Activated naive CD8-positive, alpha-beta T cell treated with anti-CD3 and anti-CD28 coated beads, Interleukin-2, amount 10 ng/mL, durations not matched to agents 7 days and 5 days (primary cell): ENCODE results near the gene RPTOR. TPM values are rescaled to one million over a fixed set of nuclear protein-coding genes. Genes with fewer than 3 reads are reported as not detected.

Source experiments
- ATAC-seq: fragments of 150-1000 bp; cut with Tn5 transposase; one replicate; pipeline ENCODE4 v1.10.0; 2021; ENCODE audit warnings: low read depth, moderate library complexity
- POLR2A ChIA-PET: fragments of 350-600 bp; sonication (Branson Sonifier 250); formaldehyde crosslinking; loops from one replicate; lab custom pipeline; 2021; ENCODE audit warnings: antibody characterized with exemption; lab: Charles Lee
- DNase-seq: peaks from one replicate; pipeline ENCODE4 v3.0.0; 2021
- H3K27ac Mint-ChIP-seq: one replicate; pipeline ENCODE4 v1.8.0; 2022; ENCODE audit warnings: mild to moderate bottlenecking, mixed read lengths
- H3K27me3 Mint-ChIP-seq: one replicate; pipeline ENCODE4 v1.8.0; 2022; ENCODE audit warnings: mild to moderate bottlenecking, moderate library complexity, mixed read lengths
- H3K36me3 Mint-ChIP-seq: one replicate; pipeline ENCODE4 v1.8.0; 2021; ENCODE audit warnings: mild to moderate bottlenecking, mixed read lengths
- H3K4me1 Mint-ChIP-seq: one replicate; pipeline ENCODE4 v1.8.0; 2021; ENCODE audit warnings: mixed read lengths
- H3K4me3 Mint-ChIP-seq: one replicate; pipeline ENCODE4 v1.8.0; 2022; ENCODE audit warnings: mild to moderate bottlenecking, moderate library complexity, mixed read lengths
- H3K9me3 Mint-ChIP-seq: one replicate; pipeline ENCODE4 v1.8.0; 2021; ENCODE audit warnings: mixed read lengths
- total RNA-seq, 2 experiments: library from RNA; stranded (reverse); gene quantifications; one replicate each; pipeline ENCODE4 v1.2.3, GENCODE V29; 2021

RPTOR gene
- total RNA-seq, 2 experiments from 2014 or later: 43.2 to 43.8 TPM

- POLR2A ChIA-PET: interaction anchor here (0.9 to 3.2 kb wide), 7 partner anchors 14 to 55 kb away, joined by 3 to 31 read pairs (median 16); no protein-coding TSS in a partner anchor
- Mint-ChIP-seq H3K4me1 (peaks cover 31% of the 10 kb centered on the region), H3K27me3 (no peaks in the 10 kb centered on the region), H3K36me3 (peaks cover 15% of the 10 kb centered on the region), H3K9me3 (no peaks in the 10 kb centered on the region), H3K4me3 (peak overlapping the region; percentile 47), H3K27ac (peak overlapping the region; percentile 86)
- DNase-seq (peak; percentile 24), ATAC-seq (no peak)
Observed at GRCh38 chr17:80833952-80834892, 289.6 kb downstream of the RPTOR start.

GRCh38 chr17:80834893-80835275, 290.2 kb downstream of the RPTOR start:
- H3K27me3 Mint-ChIP-seq: no peaks in the 10 kb centered on the region
- no peaks in the 10 kb centered on the region for H3K9me3 Mint-ChIP-seq
- H3K4me3 Mint-ChIP-seq: no peak overlapping the region
- POLR2A ChIA-PET: interaction anchor here (0.9 to 3.2 kb wide), 2 partner anchors 13 to 30 kb away, joined by 3 to 31 read pairs; no protein-coding TSS in a partner anchor
- DNase-seq: no peak
- no peak for ATAC-seq
- H3K36me3 Mint-ChIP-seq: peaks cover 15% of the 10 kb centered on the region
- H3K4me1 Mint-ChIP-seq: peaks cover 28% of the 10 kb centered on the region
- peak overlapping the region; percentile 37 for H3K27ac Mint-ChIP-seq

- H3K4me1 Mint-ChIP-seq: peaks cover 22% of the 10 kb centered on the region
- H3K36me3 Mint-ChIP-seq: peaks cover 9% of the 10 kb centered on the region
- H3K9me3 Mint-ChIP-seq: no peaks in the 10 kb centered on the region
- no peak for DNase-seq
- H3K27ac Mint-ChIP-seq: peak overlapping the region; percentile 82
- no peak for ATAC-seq
- no peaks in the 10 kb centered on the region for H3K27me3 Mint-ChIP-seq
- no peak overlapping the region for H3K4me3 Mint-ChIP-seq
- POLR2A ChIA-PET: no interaction called here
Observed at GRCh38 chr17:80835816-80836657, 291.4 kb downstream of the RPTOR start.

DNA sequence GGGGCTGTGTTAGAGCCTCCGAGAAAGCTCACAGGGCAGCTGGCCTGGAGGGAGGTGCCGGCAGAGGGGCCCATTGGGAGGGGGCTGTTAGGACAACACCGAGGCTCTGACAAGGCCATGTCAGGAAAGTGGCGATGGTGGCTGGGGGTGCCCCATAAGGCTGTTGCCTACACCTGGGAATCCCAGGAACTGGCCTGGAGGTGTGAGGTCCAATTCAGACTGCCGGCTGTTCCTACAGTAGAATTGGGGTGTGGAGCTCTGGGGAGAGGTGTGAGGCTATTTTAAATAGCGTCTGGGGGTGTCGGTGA, 292.0 kb downstream of the RPTOR start:
- ATAC-seq: no peak
- Mint-ChIP-seq H3K27me3 (no peaks in the 10 kb centered on the region), H3K4me1 (peaks cover 21% of the 10 kb centered on the region), H3K9me3 (no peaks in the 10 kb centered on the region), H3K27ac (peak overlapping the region; percentile 82), H3K36me3 (peaks cover 6% of the 10 kb centered on the region), H3K4me3 (no peak overlapping the region)
- no peak for DNase-seq
- POLR2A ChIA-PET: no interaction called here

DNA sequence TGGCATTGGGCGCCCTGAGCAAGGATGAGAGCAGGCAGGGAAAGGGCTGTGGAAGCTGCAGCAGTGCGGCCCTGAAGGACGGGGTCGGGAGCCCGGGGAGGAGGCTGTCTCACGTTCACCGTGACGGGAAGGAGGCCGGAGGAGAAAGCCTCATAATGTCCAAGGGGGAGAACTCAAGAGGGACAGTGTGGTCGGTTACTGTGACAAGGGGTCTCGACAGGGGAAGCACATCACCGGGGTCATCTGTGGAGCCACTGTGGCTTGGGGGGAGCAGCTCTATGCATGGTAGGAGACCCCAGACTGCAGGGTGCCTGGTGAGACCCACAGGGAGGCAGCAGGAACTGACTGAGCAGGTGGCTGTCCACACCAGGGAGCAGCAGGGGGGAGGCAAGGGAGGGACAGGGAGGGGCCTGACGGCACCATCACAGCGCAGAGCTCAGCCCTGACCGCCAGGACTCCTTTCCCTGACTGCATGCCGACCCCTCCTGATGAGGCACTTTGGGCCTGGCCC, 292.4 kb downstream of the RPTOR start:
- no peaks in the 10 kb centered on the region for H3K9me3 Mint-ChIP-seq
- no peak overlapping the region for H3K4me3 Mint-ChIP-seq
- no peak for ATAC-seq
- POLR2A ChIA-PET: no interaction called here
- peaks cover 4% of the 10 kb centered on the region for H3K36me3 Mint-ChIP-seq
- no peak for DNase-seq
- no peaks in the 10 kb centered on the region for H3K27me3 Mint-ChIP-seq
- H3K27ac Mint-ChIP-seq: peak overlapping the region; percentile 82
- peaks cover 17% of the 10 kb centered on the region for H3K4me1 Mint-ChIP-seq

GRCh38 chr17:80837711-80838110, 293.1 kb downstream of the RPTOR start:
- no peaks in the 10 kb centered on the region for H3K9me3 Mint-ChIP-seq
- H3K27ac Mint-ChIP-seq: peak overlapping the region; percentile 30
- H3K27me3 Mint-ChIP-seq: no peaks in the 10 kb centered on the region
- peaks cover 4% of the 10 kb centered on the region for H3K36me3 Mint-ChIP-seq
- ATAC-seq (no peak), DNase-seq (no peak)
- H3K4me1 Mint-ChIP-seq: peaks cover 11% of the 10 kb centered on the region
- POLR2A ChIA-PET: no interaction called here
- no peak overlapping the region for H3K4me3 Mint-ChIP-seq

DNA sequence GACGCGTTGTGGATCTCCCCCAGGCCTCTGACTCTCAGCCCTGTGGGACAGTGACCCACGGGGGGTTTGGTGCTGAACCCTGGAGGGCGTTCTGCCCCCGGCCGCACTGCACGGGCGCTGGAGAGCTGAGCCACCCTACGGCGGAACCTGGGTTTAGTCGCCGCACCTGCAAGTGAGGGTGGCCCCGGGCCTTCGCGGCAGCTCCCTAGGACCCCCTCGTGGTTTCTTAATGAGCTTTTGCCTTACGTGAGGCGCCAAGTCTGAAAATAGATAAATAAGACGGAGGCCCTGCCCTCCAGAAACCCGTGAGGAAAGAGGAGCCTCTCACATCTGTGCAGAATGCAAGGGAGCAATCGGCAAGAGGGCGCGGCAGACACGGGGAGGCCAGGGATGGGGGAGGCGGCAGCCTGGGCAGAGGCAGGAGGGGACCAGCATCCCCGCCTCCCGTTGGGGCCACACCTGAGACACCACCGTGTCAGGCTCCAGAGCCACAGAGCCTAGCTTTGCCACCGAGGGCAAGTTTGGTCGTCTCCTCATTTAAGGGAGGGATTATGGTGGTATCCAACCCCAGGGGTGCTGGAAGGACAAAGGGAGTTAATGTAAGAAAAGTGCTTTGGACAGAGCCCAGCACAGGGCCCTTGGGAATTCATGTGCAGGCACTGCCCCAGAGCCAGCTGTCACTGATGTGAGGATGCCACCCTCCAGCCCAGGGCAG, 293.8 kb downstream of the RPTOR start:
- no peak for DNase-seq
- Mint-ChIP-seq H3K27me3 (no peaks in the 10 kb centered on the region), H3K4me1 (peaks cover 9% of the 10 kb centered on the region), H3K36me3 (peaks cover 4% of the 10 kb centered on the region), H3K27ac (peak overlapping the region; percentile 16), H3K4me3 (no peak overlapping the region), H3K9me3 (no peaks in the 10 kb centered on the region)
- ATAC-seq: no peak
- POLR2A ChIA-PET: interaction anchor here (0.8 to 1.1 kb wide), 2 partner anchors 9 to 17 kb away, joined by 3 read pairs; no protein-coding TSS in a partner anchor

GRCh38 chr17:80839026-80839345, 294.3 kb downstream of the RPTOR start:
- Mint-ChIP-seq H3K9me3 (no peaks in the 10 kb centered on the region), H3K27me3 (no peaks in the 10 kb centered on the region), H3K4me3 (no peak overlapping the region), H3K36me3 (peaks cover 4% of the 10 kb centered on the region), H3K4me1 (peaks cover 7% of the 10 kb centered on the region), H3K27ac (peak overlapping the region; percentile 30)
- POLR2A ChIA-PET: interaction anchor here (0.8 to 1.1 kb wide), 2 partner anchors 8 to 16 kb away, joined by 3 read pairs; no protein-coding TSS in a partner anchor
- DNase-seq: no peak
- ATAC-seq: no peak

GRCh38 chr17:80839511-80839941, 294.9 kb downstream of the RPTOR start:
- H3K36me3 Mint-ChIP-seq: peaks cover 4% of the 10 kb centered on the region
- H3K9me3 Mint-ChIP-seq: no peaks in the 10 kb centered on the region
- no peak overlapping the region for H3K4me3 Mint-ChIP-seq
- DNase-seq: no peak
- POLR2A ChIA-PET: interaction anchor here (1.1 kb wide), 1 partner anchor 15 kb away, joined by 3 read pairs; no protein-coding TSS in a partner anchor
- H3K27ac Mint-ChIP-seq: no peak overlapping the region
- ATAC-seq: no peak
- H3K27me3 Mint-ChIP-seq: no peaks in the 10 kb centered on the region
- H3K4me1 Mint-ChIP-seq: peaks cover 4% of the 10 kb centered on the region

DNA sequence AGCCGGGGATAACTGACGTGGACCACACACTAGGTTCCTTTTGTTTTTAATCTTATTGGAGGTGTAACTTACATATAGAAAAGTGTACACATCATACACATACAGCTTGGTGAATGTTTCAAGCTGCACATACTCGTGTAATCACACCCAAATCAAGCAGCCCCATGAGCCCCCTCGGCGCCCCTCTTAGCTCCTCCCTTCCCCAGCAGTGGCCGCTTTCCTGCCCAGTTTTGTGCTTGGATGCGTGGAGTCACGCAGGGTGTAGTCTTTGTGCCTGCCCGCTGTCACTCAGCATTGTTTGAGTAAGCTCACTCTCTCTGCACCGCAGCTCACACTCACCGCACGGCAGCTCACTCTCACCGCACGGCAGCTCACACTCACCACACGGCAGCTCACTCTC, 295.3 kb downstream of the RPTOR start:
- ATAC-seq (no peak), DNase-seq (no peak)
- H3K9me3 Mint-ChIP-seq: no peaks in the 10 kb centered on the region
- H3K27me3 Mint-ChIP-seq: no peaks in the 10 kb centered on the region
- peaks cover 4% of the 10 kb centered on the region for H3K36me3 Mint-ChIP-seq
- H3K4me1 Mint-ChIP-seq: peaks cover 4% of the 10 kb centered on the region
- no peak overlapping the region for H3K27ac Mint-ChIP-seq
- POLR2A ChIA-PET: no interaction called here
- H3K4me3 Mint-ChIP-seq: no peak overlapping the region

- Mint-ChIP-seq H3K4me3 (no peak overlapping the region), H3K36me3 (peaks cover 13% of the 10 kb centered on the region), H3K27ac (peak overlapping the region; percentile 45), H3K4me1 (peaks cover 21% of the 10 kb centered on the region), H3K27me3 (no peaks in the 10 kb centered on the region), H3K9me3 (no peaks in the 10 kb centered on the region)
- POLR2A ChIA-PET: interaction anchor here (2.3 kb wide), 1 partner anchor 14 kb away, joined by 5 read pairs; no protein-coding TSS in a partner anchor
- ATAC-seq (no peak), DNase-seq (no peak)
Observed at GRCh38 chr17:80842456-80843013, 297.9 kb downstream of the RPTOR start.

DNA sequence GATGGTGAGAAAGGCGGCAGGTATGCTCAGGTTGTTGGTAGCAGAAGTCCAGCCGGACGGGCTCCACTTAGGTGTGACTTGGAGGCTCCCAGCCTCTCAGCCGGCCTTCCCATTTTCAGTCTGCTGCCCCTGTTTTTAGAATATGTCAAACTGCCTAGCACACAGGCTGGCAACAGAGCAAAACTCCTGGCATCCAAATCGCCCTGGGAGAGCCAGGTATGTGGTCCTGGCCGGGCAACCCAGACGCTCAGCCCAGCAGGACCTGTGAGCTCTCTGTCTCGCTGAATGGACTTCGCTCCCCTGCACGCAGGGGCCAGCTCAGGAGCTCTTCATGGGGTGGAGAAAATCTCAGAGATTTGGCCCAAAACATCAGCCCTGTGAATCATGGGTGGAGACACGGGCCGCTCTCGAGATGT, 299.1 kb downstream of the RPTOR start:
- H3K36me3 Mint-ChIP-seq: peaks cover 15% of the 10 kb centered on the region
- no peaks in the 10 kb centered on the region for H3K9me3 Mint-ChIP-seq
- POLR2A ChIA-PET: interaction anchor here (1.0 to 2.3 kb wide), 2 partner anchors 11 to 13 kb away, joined by 3 to 5 read pairs; no protein-coding TSS in a partner anchor
- H3K27ac Mint-ChIP-seq: no peak overlapping the region
- ATAC-seq (no peak), DNase-seq (no peak)
- H3K4me1 Mint-ChIP-seq: peaks cover 31% of the 10 kb centered on the region
- H3K27me3 Mint-ChIP-seq: no peaks in the 10 kb centered on the region
- no peak overlapping the region for H3K4me3 Mint-ChIP-seq
